ENCODE measurements around the gene ZNF862. TPM values are rescaled to one million over a fixed set of nuclear protein-coding genes. Genes with fewer than 3 reads are reported as not detected.

ZNF862 gene
- total RNA-seq, 1 donor = 8.7 TPM

- no peak overlapping the region for H2AFZ ChIP-seq (ENCODE audit: low read length)
- H3K4me1 ChIP-seq (ENCODE audit: insufficient read depth, low read length) = no peaks in the 10 kb centered on the region
- H3K36me3 ChIP-seq (ENCODE audit: insufficient read depth, low read length) = no peaks in the 10 kb centered on the region
- H3K27ac ChIP-seq (ENCODE audit: low read depth, low read length) = no peak overlapping the region
- no peak for TF ChIP-seq CTCF (IDR thresholded peaks at IDR 0.05; ENCODE audit: extremely low read depth, low read depth, low read length)
- no peak overlapping the region for H3K4me3 ChIP-seq (ENCODE audit: insufficient read depth, low read length)
- no peak overlapping the region for H3K4me2 ChIP-seq (ENCODE audit: insufficient read depth, low read length)
- no peaks in the 10 kb centered on the region for H3K79me2 ChIP-seq (ENCODE audit: insufficient read depth, low read length)
- no peak for DNase-seq (ENCODE audit: insufficient read length, low spot score, missing footprints)
- H4K20me1 ChIP-seq (ENCODE audit: insufficient read depth, low read length) = no peaks in the 10 kb centered on the region
- no peaks in the 10 kb centered on the region for H3K27me3 ChIP-seq (ENCODE audit: insufficient read depth, low read length)
- no peaks in the 10 kb centered on the region for H3K9me3 ChIP-seq (ENCODE audit: low read depth, low read length)
These were observed 29.0 kb upstream of the ZNF862 start for GRCh38 chr7:149809215-149809614.

GRCh38 chr7:149811221-149811620 lies 27.0 kb upstream of the ZNF862 start:
- Histone ChIP-seq H3K4me3 (ENCODE audit: insufficient read depth, low read length) (no peak overlapping the region), H3K79me2 (ENCODE audit: insufficient read depth, low read length) (no peaks in the 10 kb centered on the region), H3K27me3 (ENCODE audit: insufficient read depth, low read length) (no peaks in the 10 kb centered on the region), H3K4me2 (ENCODE audit: insufficient read depth, low read length) (no peak overlapping the region), H4K20me1 (ENCODE audit: insufficient read depth, low read length) (no peaks in the 10 kb centered on the region), H2AFZ (ENCODE audit: low read length) (no peak overlapping the region), H3K4me1 (ENCODE audit: insufficient read depth, low read length) (no peaks in the 10 kb centered on the region), H3K36me3 (ENCODE audit: insufficient read depth, low read length) (no peaks in the 10 kb centered on the region), H3K27ac (ENCODE audit: low read depth, low read length) (no peak overlapping the region), H3K9me3 (ENCODE audit: low read depth, low read length) (no peaks in the 10 kb centered on the region)
- TF ChIP-seq CTCF (IDR thresholded peaks at IDR 0.05; ENCODE audit: extremely low read depth, low read depth, low read length) = peak; percentile 21
- DNase-seq (ENCODE audit: insufficient read length, low spot score, missing footprints) = no peak

GRCh38 chr7:149811831-149812490 lies 26.2 kb upstream of the ZNF862 start:
- Histone ChIP-seq H3K27me3 (ENCODE audit: insufficient read depth, low read length) (no peaks in the 10 kb centered on the region), H3K4me2 (ENCODE audit: insufficient read depth, low read length) (no peak overlapping the region), H2AFZ (ENCODE audit: low read length) (no peak overlapping the region), H3K79me2 (ENCODE audit: insufficient read depth, low read length) (no peaks in the 10 kb centered on the region), H4K20me1 (ENCODE audit: insufficient read depth, low read length) (no peaks in the 10 kb centered on the region), H3K4me1 (ENCODE audit: insufficient read depth, low read length) (no peaks in the 10 kb centered on the region), H3K36me3 (ENCODE audit: insufficient read depth, low read length) (no peaks in the 10 kb centered on the region), H3K9me3 (ENCODE audit: low read depth, low read length) (no peaks in the 10 kb centered on the region), H3K27ac (ENCODE audit: low read depth, low read length) (no peak overlapping the region), H3K4me3 (ENCODE audit: insufficient read depth, low read length) (no peak overlapping the region)
- DNase-seq (ENCODE audit: insufficient read length, low spot score, missing footprints) = no peak
- TF ChIP-seq CTCF (IDR thresholded peaks at IDR 0.05; ENCODE audit: extremely low read depth, low read depth, low read length) = no peak

- H3K79me2 ChIP-seq (ENCODE audit: insufficient read depth, low read length) = no peaks in the 10 kb centered on the region
- H3K4me2 ChIP-seq (ENCODE audit: insufficient read depth, low read length) = no peak overlapping the region
- no peaks in the 10 kb centered on the region for H3K27me3 ChIP-seq (ENCODE audit: insufficient read depth, low read length)
- no peak overlapping the region for H2AFZ ChIP-seq (ENCODE audit: low read length)
- no peak for TF ChIP-seq CTCF (IDR thresholded peaks at IDR 0.05; ENCODE audit: extremely low read depth, low read depth, low read length)
- DNase-seq (ENCODE audit: insufficient read length, low spot score, missing footprints) = no peak
- no peak overlapping the region for H3K27ac ChIP-seq (ENCODE audit: low read depth, low read length)
- H3K4me1 ChIP-seq (ENCODE audit: insufficient read depth, low read length) = no peaks in the 10 kb centered on the region
- no peaks in the 10 kb centered on the region for H4K20me1 ChIP-seq (ENCODE audit: insufficient read depth, low read length)
- no peaks in the 10 kb centered on the region for H3K9me3 ChIP-seq (ENCODE audit: low read depth, low read length)
- H3K4me3 ChIP-seq (ENCODE audit: insufficient read depth, low read length) = no peak overlapping the region
- H3K36me3 ChIP-seq (ENCODE audit: insufficient read depth, low read length) = no peaks in the 10 kb centered on the region
These were observed 24.7 kb upstream of the ZNF862 start for GRCh38 chr7:149813254-149814035.

Measured in osteoblast (primary cell).